Tibial artery (tissue), 4 donors: Measurements from ENCODE around the gene CROCC2.

ENCODE experiments used
- DNase-seq, 2 donors: peaks; one replicate each; pipeline ENCODE4 v3.0.0-alpha.2; 2019
- H3K27ac ChIP-seq, 2 donors: fragments of 200-600 bp; sonication (generic) in 1 of 2; 1 replicate in 1 of 2; 2 replicates in 1 of 2; pipeline ENCODE4 v1.5.1; 2018 to 2019; ENCODE audit warnings: mild to moderate bottlenecking in 1 of 2
- H3K27me3 ChIP-seq, 2 donors: fragments of 200-600 bp; sonication (generic) in 1 of 2; one replicate each; pipeline versions ENCODE4 v1.5.1 to v1.6.0; 2016 to 2019
- H3K36me3 ChIP-seq, 3 donors: fragments of 200-600 bp; sonication (generic) in 2 of 3; one replicate each; pipeline ENCODE4 v1.5.1; 2016 to 2019; ENCODE audit warnings: mild to moderate bottlenecking in 2 of 3
- H3K4me1 ChIP-seq, 4 donors: fragments of 200-600 bp; sonication (generic) in 2 of 4; 1 replicate in 3 of 4; 2 replicates in 1 of 4; pipeline ENCODE4 v1.5.1; 2016 to 2019
- H3K4me3 ChIP-seq, 2 donors: fragments of 200-600 bp; sonication (generic) in 1 of 2; 1 replicate in 1 of 2; 2 replicates in 1 of 2; pipeline ENCODE4 v1.5.1; 2018 to 2019; ENCODE audit warnings: mild to moderate bottlenecking in 2 of 2
- H3K9me3 ChIP-seq, 3 donors: fragments of 200-600 bp; sonication (generic) in 1 of 3; one replicate each; pipeline ENCODE4 v1.5.1; 2016 to 2019
- CTCF ChIP-seq, 2 experiments: fragments of 200-600 bp in 1 of 2; fragments of 450-650 bp in 1 of 2; IDR thresholded peaks; one replicate each; pipeline ENCODE4 v1.5.1; 2017 to 2019; ENCODE audit warnings: antibody characterized with exemption in 2 of 2, mild to moderate bottlenecking in 1 of 2, moderate library complexity in 1 of 2
- intact Hi-C: fragments of 100-400 bp; cut with DNase I; formaldehyde crosslinking; loops from one replicate; pipeline ENCODE4 v1.15.0; 2023; ENCODE audit warnings: low total_unique reads

CROCC2 gene

GRCh38 chr2:240909216-240909974 lies 3.3 kb downstream of the CROCC2 start:
- Histone ChIP-seq H3K9me3 (no peaks in the 10 kb centered on the region), H3K36me3 (no peaks in the 10 kb centered on the region), H3K27ac (no peak overlapping the region), H3K4me1 (peaks cover 0 to 18% (median 5%) of the 10 kb centered on the region in 4 donors), H3K27me3 (peaks cover 0 to 75% of the 10 kb centered on the region in 2 donors), H3K4me3 (no peak overlapping the region)
- no peak for TF ChIP-seq CTCF (IDR thresholded peaks at IDR 0.05)
- no peak for DNase-seq
- intact Hi-C loops, result no loop called here

GRCh38 chr2:240911641-240912265 lies 5.6 kb downstream of the CROCC2 start:
- peaks cover 0 to 29% (median 17%) of the 10 kb centered on the region in 4 donors for H3K4me1 ChIP-seq
- H3K4me3 ChIP-seq, result no peak overlapping the region
- no peak for TF ChIP-seq CTCF (IDR thresholded peaks at IDR 0.05)
- peaks cover 0 to 75% of the 10 kb centered on the region in 2 donors for H3K27me3 ChIP-seq
- no peak for DNase-seq
- H3K27ac ChIP-seq, result no peak overlapping the region
- H3K36me3 ChIP-seq, result no peaks in the 10 kb centered on the region
- intact Hi-C loops, result no loop called here
- no peaks in the 10 kb centered on the region for H3K9me3 ChIP-seq

GRCh38 chr2:240912878-240913809 lies 7.0 kb downstream of the CROCC2 start:
- peaks cover 0 to 81% of the 10 kb centered on the region in 2 donors for H3K27me3 ChIP-seq
- no peak for TF ChIP-seq CTCF (IDR thresholded peaks at IDR 0.05)
- no peak overlapping the region for H3K4me3 ChIP-seq
- no peaks in the 10 kb centered on the region for H3K9me3 ChIP-seq
- no peak overlapping the region for H3K27ac ChIP-seq
- intact Hi-C loops, result no loop called here
- no peak for DNase-seq
- H3K36me3 ChIP-seq, result no peaks in the 10 kb centered on the region
- H3K4me1 ChIP-seq, result peaks cover 0 to 40% (median 21%) of the 10 kb centered on the region in 4 donors

DNA sequence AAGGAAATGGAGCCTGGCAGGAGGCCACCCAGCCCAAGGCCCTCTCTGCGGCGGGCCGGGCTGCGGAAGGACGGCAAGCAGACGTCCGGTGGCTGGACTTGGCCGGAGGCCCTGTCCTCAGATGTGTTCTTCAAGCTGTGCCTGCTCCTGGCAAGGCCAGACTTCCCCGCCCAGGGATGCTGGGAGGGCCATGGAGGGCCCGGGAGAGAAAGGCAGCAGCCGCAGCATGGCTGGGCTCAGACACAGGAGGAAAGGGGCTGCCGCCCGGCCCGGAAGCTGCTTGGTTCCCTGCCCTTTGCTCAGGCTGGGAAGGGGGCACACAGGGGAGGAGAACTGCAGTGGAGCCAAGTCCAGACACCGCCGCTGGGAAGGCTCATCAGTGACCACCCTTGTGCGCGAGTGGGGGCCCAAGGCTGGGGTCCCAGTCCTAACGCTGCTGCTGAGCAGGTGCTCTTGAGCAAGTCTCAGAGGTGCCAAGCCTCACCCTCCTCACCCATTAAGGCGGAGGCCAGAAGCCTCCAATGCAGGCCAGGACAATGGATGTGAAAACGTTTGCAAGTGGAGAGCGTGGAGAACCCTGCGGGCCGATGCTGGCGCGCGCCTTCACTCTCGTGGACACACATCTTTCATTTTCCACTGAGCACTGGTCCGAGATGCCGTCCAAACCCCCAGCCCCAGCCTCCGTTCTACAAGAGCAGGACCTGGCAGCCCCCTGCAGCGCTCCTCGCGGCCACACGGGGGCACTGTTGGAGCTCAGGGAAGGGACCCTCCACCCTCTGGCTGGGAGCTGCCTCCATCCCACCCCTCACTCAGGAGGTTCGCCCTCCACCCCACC lies 7.9 kb downstream of the CROCC2 start:
- Histone ChIP-seq H3K27me3 (peaks cover 0 to 84% of the 10 kb centered on the region in 2 donors), H3K36me3 (no peaks in the 10 kb centered on the region), H3K4me1 (peaks cover 0 to 40% (median 21%) of the 10 kb centered on the region in 4 donors), H3K27ac (no peak overlapping the region), H3K9me3 (no peaks in the 10 kb centered on the region), H3K4me3 (no peak overlapping the region)
- peak; percentile 56 to 87 for TF ChIP-seq CTCF (IDR thresholded peaks at IDR 0.05)
- intact Hi-C loops, result no loop called here
- DNase-seq, result peak; percentile 63 to 81
